Kidney (tissue), 14 donors: ENCODE results near the gene TUBB2B. TPM values are rescaled to one million over a fixed set of nuclear protein-coding genes. Genes with fewer than 3 reads are reported as not detected.

Source experiments
- DNase-seq, 5 donors: peaks; one replicate each; pipeline ENCODE4 v3.0.0-alpha.2; 2013 to 2020
- FAIRE-seq: peaks from 2 replicates; lab custom pipeline; 2012; peaks lifted over from hg19 to GRCh38; lab: Jason Lieb, UNC
- H3K27ac ChIP-seq, 2 donors: one replicate each; pipeline ENCODE4 v1.7.0; 2013; ENCODE audit warnings: low read depth in 2 of 2, low read length in 2 of 2, inconsistent platforms in 1 of 2
- H3K27me3 ChIP-seq: one replicate; pipeline ENCODE4 v1.7.1; 2013; ENCODE audit warnings: low read length, inconsistent platforms; ENCODE audit not compliant: control insufficient read depth, insufficient read depth
- H3K36me3 ChIP-seq, 3 donors: one replicate each; pipeline versions ENCODE4 v1.7.0 to v1.7.1; 2013; ENCODE audit warnings: low read length in 3 of 3, control low read depth in 1 of 3, inconsistent platforms in 1 of 3; ENCODE audit not compliant: insufficient read depth in 3 of 3, control insufficient read depth in 2 of 3
- H3K4me1 ChIP-seq, 3 donors: one replicate each; pipeline versions ENCODE4 v1.7.0 to v1.7.1; 2013; ENCODE audit warnings: low read length in 3 of 3, inconsistent platforms in 1 of 3, low read depth in 1 of 3; ENCODE audit not compliant: control insufficient read depth in 2 of 3, insufficient read depth in 2 of 3
- H3K4me3 ChIP-seq, 3 donors: one replicate each; pipeline versions ENCODE4 v1.7.0 to v1.8.1; 2013; ENCODE audit warnings: low read length in 3 of 3, control low read depth in 1 of 3, inconsistent platforms in 1 of 3
- H3K9ac ChIP-seq, 3 donors: one replicate each; pipeline versions ENCODE4 v1.7.0 to v1.7.1; 2013; ENCODE audit warnings: low read length in 3 of 3, control low read depth in 1 of 3, inconsistent platforms in 1 of 3
- H3K9me3 ChIP-seq, 3 donors: one replicate each; pipeline versions ENCODE4 v1.7.0 to v1.7.1; 2013; ENCODE audit warnings: low read length in 3 of 3, control low read depth in 1 of 3, inconsistent platforms in 1 of 3; ENCODE audit not compliant: control insufficient read depth in 2 of 3, insufficient read depth in 1 of 3
- intact Hi-C: fragments of 100-400 bp; cut with DNase I; formaldehyde crosslinking; loops from one replicate; pipeline ENCODE4 v1.11.1; 2022
- polyA plus RNA-seq: library from polyadenylated mRNA; stranded (reverse); fragments of 350-450 nt; fragmentation: Illumina TruSeq; extraction: RNeasy Lipid Tissue Mini Kit (QIAGEN cat#74804); gene quantifications from one replicate; pipeline ENCODE4 v1.2.3, GENCODE V29; 2014; ENCODE audit warnings: low read depth, low replicate concordance; ENCODE audit not compliant: insufficient read depth
- total RNA-seq: library from RNA; stranded (reverse); fragmentation: NEBNext Ultra II Directional; extraction: Animal tissue kit (Norgen Biotek cat#: 25700); gene quantifications from one replicate; pipeline ENCODE4 v1.2.1, GENCODE V29; 2021
- TF ChIP-seq, protein P1 (sequence below): IDR thresholded peaks from 3 replicates; pipeline ENCODE4 v1.5.1; 2012; ENCODE audit warnings: mild to moderate bottlenecking, moderate library complexity, borderline replicate concordance; ENCODE audit not compliant: insufficient read depth; ENCODE audit errors: extremely low read depth
- donor health status: control.
- donor health status: control.
- donor health status: control.
- donor health status: control.
- donor health status: control.
- donor health status: DM: yes; HTN: yes; CAD: no.
- donor health status: Normal renal cell carcinoma (clear cell type).

Gene TUBB2B
- total and polyA plus RNA-seq, 2 donors from 2014 or later = 34.2 to 46.1 TPM

GRCh38 chr6:3271756-3272155 is 44.3 kb upstream of the TUBB2B start:
- Histone ChIP-seq H3K27ac (no peak overlapping the region), H3K4me1 (peaks cover 0 to 2% (median 0%) of the 10 kb centered on the region in 3 donors), H3K9ac (no peak overlapping the region), H3K36me3 (peaks cover 0 to 21% (median 4%) of the 10 kb centered on the region in 3 donors), H3K4me3 (no peak overlapping the region), H3K27me3 (no peaks in the 10 kb centered on the region), H3K9me3 (no peaks in the 10 kb centered on the region)
- FAIRE-seq (no peak), DNase-seq (no peak)
- intact Hi-C loops = no loop called here
- TF ChIP-seq, protein P1, sequence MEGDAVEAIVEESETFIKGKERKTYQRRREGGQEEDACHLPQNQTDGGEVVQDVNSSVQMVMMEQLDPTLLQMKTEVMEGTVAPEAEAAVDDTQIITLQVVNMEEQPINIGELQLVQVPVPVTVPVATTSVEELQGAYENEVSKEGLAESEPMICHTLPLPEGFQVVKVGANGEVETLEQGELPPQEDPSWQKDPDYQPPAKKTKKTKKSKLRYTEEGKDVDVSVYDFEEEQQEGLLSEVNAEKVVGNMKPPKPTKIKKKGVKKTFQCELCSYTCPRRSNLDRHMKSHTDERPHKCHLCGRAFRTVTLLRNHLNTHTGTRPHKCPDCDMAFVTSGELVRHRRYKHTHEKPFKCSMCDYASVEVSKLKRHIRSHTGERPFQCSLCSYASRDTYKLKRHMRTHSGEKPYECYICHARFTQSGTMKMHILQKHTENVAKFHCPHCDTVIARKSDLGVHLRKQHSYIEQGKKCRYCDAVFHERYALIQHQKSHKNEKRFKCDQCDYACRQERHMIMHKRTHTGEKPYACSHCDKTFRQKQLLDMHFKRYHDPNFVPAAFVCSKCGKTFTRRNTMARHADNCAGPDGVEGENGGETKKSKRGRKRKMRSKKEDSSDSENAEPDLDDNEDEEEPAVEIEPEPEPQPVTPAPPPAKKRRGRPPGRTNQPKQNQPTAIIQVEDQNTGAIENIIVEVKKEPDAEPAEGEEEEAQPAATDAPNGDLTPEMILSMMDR = no peak

- Histone ChIP-seq H3K4me1 (peaks cover 0 to 2% (median 0%) of the 10 kb centered on the region in 3 donors), H3K9ac (no peak overlapping the region), H3K27ac (peak overlapping the region in 1 of 2 donors; percentile 8), H3K36me3 (peaks cover 0 to 16% (median 4%) of the 10 kb centered on the region in 3 donors), H3K27me3 (no peaks in the 10 kb centered on the region), H3K9me3 (no peaks in the 10 kb centered on the region), H3K4me3 (no peak overlapping the region)
- TF ChIP-seq, protein P1 = no peak
- intact Hi-C loops = no loop called here
- FAIRE-seq (no peak), DNase-seq (no peak)
Observed at GRCh38 chr6:3270258-3270657, 42.8 kb upstream of the TUBB2B start.

DNA sequence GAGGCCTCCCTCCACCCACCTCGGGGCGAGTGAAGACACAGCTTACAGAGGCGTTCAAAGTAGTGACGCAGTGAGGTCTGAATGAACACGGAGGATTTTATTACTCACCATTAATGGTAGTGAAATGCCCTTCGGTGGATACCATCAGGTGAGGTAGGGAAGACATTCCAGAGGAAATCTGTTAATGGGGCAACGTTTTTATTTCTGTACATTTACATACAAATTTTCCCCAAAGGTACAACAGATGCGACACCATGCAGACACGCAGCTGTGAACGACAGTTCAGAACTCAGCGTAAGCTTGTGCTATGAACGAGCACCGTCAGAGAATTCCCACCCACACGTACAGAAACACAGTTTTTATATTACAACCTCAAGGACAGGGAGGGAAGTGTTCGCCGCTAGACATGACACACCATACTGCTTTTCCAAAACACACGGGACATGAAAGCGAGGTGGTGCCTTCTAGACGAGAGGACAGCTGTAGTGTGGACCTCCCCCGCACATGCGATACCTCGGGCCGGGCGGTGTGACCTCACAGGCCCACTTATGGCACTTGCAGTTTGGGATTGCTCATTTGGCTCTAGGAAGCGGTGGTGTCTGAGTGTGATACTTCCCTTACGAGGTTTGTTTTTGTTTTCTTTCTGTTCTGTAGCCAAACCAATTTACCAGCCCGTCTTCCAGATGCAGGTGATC is 42.0 kb upstream of the TUBB2B start:
- H3K9ac ChIP-seq = no peak overlapping the region
- no peaks in the 10 kb centered on the region for H3K27me3 ChIP-seq
- DNase-seq (peak in 3 of 5 donors; percentile 52 to 68 (median 62)), FAIRE-seq (no peak)
- TF ChIP-seq, protein P1 = no peak
- intact Hi-C loops = no loop called here
- no peak overlapping the region for H3K4me3 ChIP-seq
- H3K27ac ChIP-seq = no peak overlapping the region
- peaks cover 0 to 2% (median 0%) of the 10 kb centered on the region in 3 donors for H3K4me1 ChIP-seq
- peaks cover 0 to 17% (median 4%) of the 10 kb centered on the region in 3 donors for H3K36me3 ChIP-seq
- H3K9me3 ChIP-seq = no peaks in the 10 kb centered on the region
